ENCODE results near the gene USP6NL.

Gene USP6NL

GRCh38 chr10:11457336-11457735, 154.1 kb downstream of the USP6NL start:
- ChIA-PET CTCF (interaction anchor here (0.9 to 1.0 kb wide), 2 partner anchors 13 to 33 kb away, joined by 3 to 4 read pairs; no protein-coding TSS in a partner anchor), POLR2A (no interaction called here)
- DNase-seq (ENCODE audit: extremely low spot score) = no peak
- TF ChIP-seq ZNF384 (IDR thresholded peaks at IDR 0.05) = no peak
- no peak for TF ChIP-seq FOXM1 (IDR thresholded peaks at IDR 0.05; ENCODE audit: borderline replicate concordance)
- no peak for TF ChIP-seq CTBP1 (IDR thresholded peaks at IDR 0.05; ENCODE audit: borderline replicate concordance)
- no peak for TF ChIP-seq FOXK2 (IDR thresholded peaks at IDR 0.05)
- TF ChIP-seq PKNOX1 (IDR thresholded peaks at IDR 0.05) = no peak

- DNase-seq (ENCODE audit: extremely low spot score) = no peak
- POLR2A ChIA-PET = no interaction called here
- CTCF ChIA-PET = no interaction called here
- TF ChIP-seq FOXK2 (IDR thresholded peaks at IDR 0.05) (no peak), LEF1 (IDR thresholded peaks at IDR 0.05; ENCODE audit: borderline replicate concordance) (no peak), SP1 (IDR thresholded peaks at IDR 0.05) (no peak), TARDBP (IDR thresholded peaks at IDR 0.05) (no peak), ARNT (IDR thresholded peaks at IDR 0.05) (no peak), PKNOX1 (IDR thresholded peaks at IDR 0.05) (no peak), ZNF384 (IDR thresholded peaks at IDR 0.05) (no peak), BHLHE40 (IDR thresholded peaks at IDR 0.05; ENCODE audit: borderline replicate concordance) (no peak), SUZ12 (IDR thresholded peaks at IDR 0.05) (no peak), NFRKB (IDR thresholded peaks at IDR 0.05) (no peak), FOXA1 (IDR thresholded peaks at IDR 0.05) (no peak), FOXM1 (IDR thresholded peaks at IDR 0.05; ENCODE audit: borderline replicate concordance) (no peak), HDGF (IDR thresholded peaks at IDR 0.05; ENCODE audit: borderline replicate concordance) (no peak), L3MBTL2 (conservative IDR thresholded peaks at IDR 0.05) (no peak), ELF4 (IDR thresholded peaks at IDR 0.05) (no peak), CTBP1 (IDR thresholded peaks at IDR 0.05; ENCODE audit: borderline replicate concordance) (no peak)
Observed at GRCh38 chr10:11454958-11455566, 156.4 kb downstream of the USP6NL start.

GRCh38 chr10:11454160-11454559, 157.3 kb downstream of the USP6NL start:
- no peak for TF ChIP-seq FOXA1 (IDR thresholded peaks at IDR 0.05)
- TF ChIP-seq SUZ12 (IDR thresholded peaks at IDR 0.05) = no peak
- no peak for TF ChIP-seq ARNT (IDR thresholded peaks at IDR 0.05)
- TF ChIP-seq TARDBP (IDR thresholded peaks at IDR 0.05) = no peak
- TF ChIP-seq FOXM1 (IDR thresholded peaks at IDR 0.05; ENCODE audit: borderline replicate concordance) = no peak
- no peak for TF ChIP-seq L3MBTL2 (conservative IDR thresholded peaks at IDR 0.05)
- TF ChIP-seq SP1 (IDR thresholded peaks at IDR 0.05) = no peak
- TF ChIP-seq BHLHE40 (IDR thresholded peaks at IDR 0.05; ENCODE audit: borderline replicate concordance) = no peak
- no peak for TF ChIP-seq ZNF384 (IDR thresholded peaks at IDR 0.05)
- TF ChIP-seq LEF1 (IDR thresholded peaks at IDR 0.05; ENCODE audit: borderline replicate concordance) = no peak
- no peak for TF ChIP-seq FOXK2 (IDR thresholded peaks at IDR 0.05)
- TF ChIP-seq CTBP1 (IDR thresholded peaks at IDR 0.05; ENCODE audit: borderline replicate concordance) = no peak
- POLR2A ChIA-PET = no interaction called here
- CTCF ChIA-PET = no interaction called here
- DNase-seq (ENCODE audit: extremely low spot score) = no peak

GRCh38 chr10:11451640-11452260, 159.7 kb downstream of the USP6NL start:
- POLR2A ChIA-PET = no interaction called here
- DNase-seq (ENCODE audit: extremely low spot score) = no peak
- CTCF ChIA-PET = no interaction called here
- no peak for TF ChIP-seq ARNT (IDR thresholded peaks at IDR 0.05)

- ChIA-PET POLR2A (no interaction called here), CTCF (no interaction called here)
- no peak for DNase-seq (ENCODE audit: extremely low spot score)
- TF ChIP-seq SP1 (IDR thresholded peaks at IDR 0.05) (no peak), FOXA1 (IDR thresholded peaks at IDR 0.05) (no peak), PKNOX1 (IDR thresholded peaks at IDR 0.05) (no peak), L3MBTL2 (conservative IDR thresholded peaks at IDR 0.05) (no peak)
Observed at GRCh38 chr10:11450427-11450826, 161.0 kb downstream of the USP6NL start.

- no peak for DNase-seq (ENCODE audit: extremely low spot score)
- ChIA-PET CTCF (no interaction called here), POLR2A (no interaction called here)
- TF ChIP-seq FOXA1 (IDR thresholded peaks at IDR 0.05) = no peak
- no peak for TF ChIP-seq PKNOX1 (IDR thresholded peaks at IDR 0.05)
- no peak for TF ChIP-seq SUZ12 (IDR thresholded peaks at IDR 0.05)
- TF ChIP-seq LEF1 (IDR thresholded peaks at IDR 0.05; ENCODE audit: borderline replicate concordance) = no peak
- TF ChIP-seq FOXK2 (IDR thresholded peaks at IDR 0.05) = no peak
- TF ChIP-seq FOXM1 (IDR thresholded peaks at IDR 0.05; ENCODE audit: borderline replicate concordance) = no peak
- no peak for TF ChIP-seq HDGF (IDR thresholded peaks at IDR 0.05; ENCODE audit: borderline replicate concordance)
- TF ChIP-seq TARDBP (IDR thresholded peaks at IDR 0.05) = no peak
- TF ChIP-seq ZNF384 (IDR thresholded peaks at IDR 0.05) = no peak
- no peak for TF ChIP-seq ARNT (IDR thresholded peaks at IDR 0.05)
- no peak for TF ChIP-seq NFRKB (IDR thresholded peaks at IDR 0.05)
- no peak for TF ChIP-seq ELF4 (IDR thresholded peaks at IDR 0.05)
- no peak for TF ChIP-seq L3MBTL2 (conservative IDR thresholded peaks at IDR 0.05)
- no peak for TF ChIP-seq SP1 (IDR thresholded peaks at IDR 0.05)
- no peak for TF ChIP-seq BHLHE40 (IDR thresholded peaks at IDR 0.05; ENCODE audit: borderline replicate concordance)
- no peak for TF ChIP-seq CTBP1 (IDR thresholded peaks at IDR 0.05; ENCODE audit: borderline replicate concordance)
Observed at GRCh38 chr10:11449761-11450160, 161.7 kb downstream of the USP6NL start.
